ENCODE measurements around the gene DDX1. TPM values are rescaled to one million over a fixed set of nuclear protein-coding genes. Genes with fewer than 3 reads are reported as not detected.

DDX1 gene
- total and polyA plus RNA-seq, 9 of the 15 experiments (the other 6 are each of a cell fraction or from before 2014, with no cell fraction given) = 116 to 277 (median 232) TPM

- TF ChIP-seq KHSRP (IDR thresholded peaks at IDR 0.05) (peak; percentile 66; the same call in 1 of the 2 replicates), RREB1 (CRISPR knock-in tag; IDR thresholded peaks at IDR 0.05) (no peak), HDAC3 (IDR thresholded peaks at IDR 0.05; ENCODE audit: borderline replicate concordance, partially characterized antibody) (peak; percentile 77), MAFG (tag; conservative IDR thresholded peaks at IDR 0.05) (peak; percentile 81), E2F8 (IDR thresholded peaks at IDR 0.05; ENCODE audit: low read depth, partially characterized antibody) (no peak), LEF1 (IDR thresholded peaks at IDR 0.05) (peak; percentile 94), PHB2 (IDR thresholded peaks at IDR 0.05; ENCODE audit: low read depth) (peak; percentile 77), DMBX1 (CRISPR knock-in tag; IDR thresholded peaks at IDR 0.05; ENCODE audit: borderline replicate concordance) (peak; percentile 46; the same call in 1 of the 2 replicates), ZNF655 (CRISPR knock-in tag; IDR thresholded peaks at IDR 0.05) (no peak), TAF9B (IDR thresholded peaks at IDR 0.05; ENCODE audit: partially characterized antibody) (peak; percentile 49), FOXK2 (conservative IDR thresholded peaks at IDR 0.05 in 1 of 2, IDR thresholded peaks at IDR 0.05 in 1 of 2; ENCODE audit: low read depth in 2 of 2) (peak; percentile 51 to 55; a peak in 3 of 4 replicates), ZZZ3 (IDR thresholded peaks at IDR 0.05) (no peak), ZNF518B (CRISPR knock-in tag; IDR thresholded peaks at IDR 0.05) (no peak)
Observed at GRCh38 chr2:15556311-15556930, 35.2 kb upstream of the DDX1 start (continued).

Data from K562 (cell line).